ENCODE results near the gene NOS3.

NOS3 gene

GRCh38 chr7:151060416-151061212, 69.8 kb downstream of the NOS3 start:
- no peak for DNase-seq

DNA sequence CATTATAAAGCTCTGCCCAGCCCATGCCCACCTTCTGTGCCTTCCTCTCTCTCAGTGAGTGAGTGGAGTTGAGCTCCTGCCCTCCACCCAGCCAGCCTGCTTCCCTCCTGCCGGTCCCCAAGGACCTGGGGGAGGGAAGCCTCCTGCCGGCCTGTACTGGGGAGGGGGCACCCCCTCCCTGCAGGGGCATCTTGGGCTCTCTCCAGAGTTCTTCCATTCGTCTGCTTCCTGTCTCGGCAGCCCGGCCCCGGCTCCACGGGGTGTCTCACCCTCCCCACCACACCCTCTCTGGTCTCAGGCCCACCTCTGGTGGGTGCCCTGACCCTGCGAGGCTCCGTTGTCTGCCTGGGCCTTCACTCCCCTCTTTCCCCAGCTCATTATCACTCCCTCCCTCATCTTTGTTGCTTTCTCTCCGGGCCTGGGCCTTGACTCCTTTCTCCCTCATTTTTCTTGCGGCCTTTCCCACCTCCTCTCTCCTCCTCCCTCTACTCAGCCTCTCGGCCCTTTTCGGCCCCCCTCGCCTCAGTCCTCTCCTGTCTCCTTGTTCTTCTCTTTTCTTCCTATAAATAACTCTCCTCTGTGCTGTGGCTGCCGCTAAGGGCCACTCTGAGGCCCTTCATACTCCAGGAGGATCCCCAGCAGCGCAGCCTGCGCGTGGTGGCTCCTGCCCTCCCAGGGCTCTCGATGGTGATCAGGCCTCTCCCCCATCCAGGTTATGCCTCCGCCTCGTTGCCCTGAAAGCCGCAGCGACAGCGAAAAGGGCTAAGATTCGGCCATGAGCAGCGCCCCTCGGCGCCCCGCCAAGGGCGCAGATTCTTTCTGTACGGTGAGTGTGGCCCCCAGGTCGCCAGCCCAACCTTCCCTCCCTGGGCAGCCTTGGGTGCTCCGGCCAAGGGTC, 70.6 kb downstream of the NOS3 start:
- DNase-seq, result no peak

DNA sequence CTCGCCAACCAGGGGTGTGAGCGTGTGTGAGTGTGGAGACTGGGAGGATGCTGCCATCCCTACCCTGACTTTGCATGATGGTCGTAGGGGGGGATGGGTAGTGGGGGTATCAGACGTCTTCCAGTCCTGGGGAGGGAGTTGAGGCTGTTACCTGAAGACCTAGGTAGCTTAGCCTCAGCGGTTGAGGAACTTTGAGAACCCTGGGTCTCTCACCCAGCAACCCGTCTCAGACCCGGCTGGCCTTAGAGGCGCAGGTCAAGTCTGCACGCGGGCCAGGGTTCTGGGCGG, 71.2 kb downstream of the NOS3 start:
- DNase-seq, result no peak

- no peak for DNase-seq
Measured at GRCh38 chr7:151062399-151063211, 71.8 kb downstream of the NOS3 start.

DNA sequence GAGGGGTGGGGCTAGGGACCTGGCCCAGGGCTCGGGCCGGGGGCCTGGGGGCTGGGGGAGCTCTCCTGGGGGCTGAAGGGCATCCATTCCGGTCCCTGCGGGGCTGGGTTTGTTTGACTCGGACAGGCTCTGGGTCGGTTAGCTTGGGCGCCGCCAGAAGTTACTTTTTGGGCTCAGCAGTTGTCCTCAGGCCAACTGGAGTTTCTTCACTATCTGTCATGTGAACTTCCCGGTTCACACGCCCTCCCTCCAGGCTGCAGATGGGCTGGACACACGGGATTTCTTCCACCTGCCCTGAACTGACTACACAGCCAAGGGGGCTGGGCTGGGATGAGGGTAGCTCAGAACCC, 72.4 kb downstream of the NOS3 start:
- DNase-seq, result no peak

All from NCI-H2171 (cell line).